Peyer's patch (tissue), 4 donors: ENCODE data around the gene MRPL45.

Experiments
- POLR2A ChIP-seq, 2 donors: fragments of 450-650 bp; IDR thresholded peaks; one replicate each; pipeline ENCODE4 v1.5.1; 2017; ENCODE audit warnings: antibody characterized with exemption in 2 of 2, mild to moderate bottlenecking in 2 of 2, moderate library complexity in 2 of 2
- TF ChIP-seq, protein P1 (sequence below), 6 experiments: fragments of 450-650 bp in 4 of 6; fragments of 200-600 bp in 2 of 6; sonication (generic) in 1 of 6; IDR thresholded peaks; one replicate each; pipeline ENCODE4 v1.5.1; 2017 to 2019; ENCODE audit warnings: antibody characterized with exemption in 6 of 6, mild to moderate bottlenecking in 3 of 6, moderate library complexity in 1 of 6

DNA sequence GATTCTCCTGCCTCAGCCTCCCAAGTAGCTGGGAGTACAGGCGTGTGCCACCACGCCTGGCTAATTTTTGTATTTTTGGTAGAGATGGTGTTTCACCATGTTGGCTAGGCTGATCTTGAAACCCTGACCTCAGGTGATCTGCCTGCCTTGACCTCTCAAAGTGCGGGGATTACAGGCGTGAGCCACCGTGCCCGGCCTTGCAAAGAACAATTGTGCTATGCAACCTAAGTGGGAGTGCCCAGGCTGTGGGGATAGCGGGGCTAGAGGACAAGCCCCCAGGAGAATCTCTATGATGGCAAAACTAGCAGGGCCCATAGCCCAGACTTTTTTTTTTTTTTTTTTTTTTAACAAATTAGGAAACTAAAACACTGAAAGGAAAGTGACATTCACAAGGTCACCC is 48.8 kb downstream of the MRPL45 start:
- TF ChIP-seq, protein P1, sequence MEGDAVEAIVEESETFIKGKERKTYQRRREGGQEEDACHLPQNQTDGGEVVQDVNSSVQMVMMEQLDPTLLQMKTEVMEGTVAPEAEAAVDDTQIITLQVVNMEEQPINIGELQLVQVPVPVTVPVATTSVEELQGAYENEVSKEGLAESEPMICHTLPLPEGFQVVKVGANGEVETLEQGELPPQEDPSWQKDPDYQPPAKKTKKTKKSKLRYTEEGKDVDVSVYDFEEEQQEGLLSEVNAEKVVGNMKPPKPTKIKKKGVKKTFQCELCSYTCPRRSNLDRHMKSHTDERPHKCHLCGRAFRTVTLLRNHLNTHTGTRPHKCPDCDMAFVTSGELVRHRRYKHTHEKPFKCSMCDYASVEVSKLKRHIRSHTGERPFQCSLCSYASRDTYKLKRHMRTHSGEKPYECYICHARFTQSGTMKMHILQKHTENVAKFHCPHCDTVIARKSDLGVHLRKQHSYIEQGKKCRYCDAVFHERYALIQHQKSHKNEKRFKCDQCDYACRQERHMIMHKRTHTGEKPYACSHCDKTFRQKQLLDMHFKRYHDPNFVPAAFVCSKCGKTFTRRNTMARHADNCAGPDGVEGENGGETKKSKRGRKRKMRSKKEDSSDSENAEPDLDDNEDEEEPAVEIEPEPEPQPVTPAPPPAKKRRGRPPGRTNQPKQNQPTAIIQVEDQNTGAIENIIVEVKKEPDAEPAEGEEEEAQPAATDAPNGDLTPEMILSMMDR (IDR thresholded peaks at IDR 0.05) = no peak
- TF ChIP-seq POLR2A (IDR thresholded peaks at IDR 0.05) = no peak
